SU-DHL-6 (cell line): ENCODE results near the gene NFIX.

Experiments
- H2AFZ ChIP-seq: fragments of 200-600 bp; sonication (generic); 2 replicates; pipeline ENCODE4 v1.6.1; 2014; ENCODE audit warnings: low read depth, mild to moderate bottlenecking, moderate library complexity, mixed read lengths, antibody characterized with exemption, low read length; ENCODE audit not compliant: severe bottlenecking
- H3F3A ChIP-seq: fragments of 200-600 bp; shearing (Covaris generic); 2 replicates; pipeline ENCODE4 v1.6.0; 2016; ENCODE audit warnings: antibody characterized with exemption, mild to moderate bottlenecking; ENCODE audit not compliant: insufficient read depth
- H3K27ac ChIP-seq: fragments of 200-600 bp; sonication (generic); 2 replicates; pipeline ENCODE4 v1.5.1; 2016; ENCODE audit warnings: low read depth, mild to moderate bottlenecking, low read length, moderate library complexity, mixed read lengths
- H3K27me3 ChIP-seq: fragments of 200-600 bp; sonication (generic), shearing (Covaris generic); 2 replicates; pipeline ENCODE4 v1.6.0; 2014; ENCODE audit warnings: mild to moderate bottlenecking, low read length
- H3K36me3 ChIP-seq: fragments of 200-600 bp; sonication (generic); 2 replicates; pipeline ENCODE4 v1.6.1; 2014; ENCODE audit warnings: mild to moderate bottlenecking, low read length, mixed read lengths
- H3K4me2 ChIP-seq: fragments of 300-600, 200-600 bp; shearing (Covaris generic), sonication (generic); 2 replicates; pipeline ENCODE4 v1.6.0; 2014; ENCODE audit warnings: low read length, low read depth, mild to moderate bottlenecking; ENCODE audit not compliant: poor library complexity, severe bottlenecking
- H3K4me3 ChIP-seq: fragments of 200-600 bp; sonication (generic); 2 replicates; pipeline ENCODE4 v1.5.1; 2014; ENCODE audit warnings: antibody characterized with exemption, low read length, mild to moderate bottlenecking, mixed read lengths; ENCODE audit not compliant: insufficient read depth, poor library complexity, severe bottlenecking
- H3K79me2 ChIP-seq: fragments of 200-600 bp; sonication (generic); 2 replicates; pipeline ENCODE4 v1.6.1; 2014; ENCODE audit warnings: mild to moderate bottlenecking, low read length, moderate library complexity; ENCODE audit not compliant: insufficient read depth
- H3K9ac ChIP-seq: fragments of 200-600 bp; sonication (generic); 2 replicates; pipeline ENCODE4 v1.7.0; 2014; ENCODE audit warnings: mild to moderate bottlenecking, low read length
- H3K9me2 ChIP-seq: fragments of 200-600 bp; sonication (generic); replicated peaks from 2 replicates; pipeline ENCODE4 v1.6.1; 2014; ENCODE audit warnings: low read length; ENCODE audit not compliant: insufficient read depth
- H3K9me3 ChIP-seq: fragments of 200-600 bp; sonication (generic); 2 replicates; pipeline ENCODE4 v1.6.1; 2014; ENCODE audit warnings: low read length, mixed read lengths; ENCODE audit not compliant: insufficient read depth
- H4K20me1 ChIP-seq: fragments of 200-600 bp; sonication (generic); 2 replicates; pipeline ENCODE4 v1.6.1; 2014; ENCODE audit warnings: low read depth, mild to moderate bottlenecking, antibody characterized with exemption, low read length, moderate library complexity, mixed read lengths
- EZH2phosphoT487 ChIP-seq: fragments of 200-600 bp; sonication (generic), shearing (Covaris generic); conservative IDR thresholded peaks from 2 replicates; pipeline ENCODE4 v1.6.1; 2018; ENCODE audit warnings: mild to moderate bottlenecking, antibody characterized with exemption, low read length, moderate library complexity, mixed read lengths
- TF ChIP-seq, protein P1 (sequence below): fragments of 200-600 bp; sonication (generic); IDR thresholded peaks from one replicate; pipeline ENCODE4 v1.5.1; 2017; ENCODE audit warnings: antibody characterized with exemption, mild to moderate bottlenecking, low read length, moderate library complexity; ENCODE audit not compliant: insufficient read depth, poor library complexity, severe bottlenecking

Gene NFIX

DNA sequence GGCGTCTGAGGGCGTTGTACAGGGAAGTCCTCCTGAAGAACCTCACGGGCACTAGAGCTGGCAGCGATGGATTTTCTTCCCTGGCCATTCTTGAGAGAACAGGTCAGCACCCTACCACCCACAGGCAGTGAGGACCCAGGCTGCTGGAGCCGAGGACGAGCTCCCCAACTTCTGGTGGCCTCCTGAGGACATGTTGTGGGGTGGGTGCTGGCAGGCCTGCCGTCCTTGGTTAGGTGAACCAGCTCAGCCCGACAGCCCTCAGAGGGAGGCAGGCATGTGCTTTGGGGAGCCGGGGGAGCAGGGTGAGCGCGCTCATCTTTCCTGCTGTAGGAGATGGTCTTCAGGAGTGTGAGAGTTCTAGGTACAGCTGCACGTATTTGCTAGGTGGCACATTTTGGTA is 92.0 kb downstream of the NFIX start:
- no peak for TF ChIP-seq EZH2phosphoT487
- TF ChIP-seq, protein P1, sequence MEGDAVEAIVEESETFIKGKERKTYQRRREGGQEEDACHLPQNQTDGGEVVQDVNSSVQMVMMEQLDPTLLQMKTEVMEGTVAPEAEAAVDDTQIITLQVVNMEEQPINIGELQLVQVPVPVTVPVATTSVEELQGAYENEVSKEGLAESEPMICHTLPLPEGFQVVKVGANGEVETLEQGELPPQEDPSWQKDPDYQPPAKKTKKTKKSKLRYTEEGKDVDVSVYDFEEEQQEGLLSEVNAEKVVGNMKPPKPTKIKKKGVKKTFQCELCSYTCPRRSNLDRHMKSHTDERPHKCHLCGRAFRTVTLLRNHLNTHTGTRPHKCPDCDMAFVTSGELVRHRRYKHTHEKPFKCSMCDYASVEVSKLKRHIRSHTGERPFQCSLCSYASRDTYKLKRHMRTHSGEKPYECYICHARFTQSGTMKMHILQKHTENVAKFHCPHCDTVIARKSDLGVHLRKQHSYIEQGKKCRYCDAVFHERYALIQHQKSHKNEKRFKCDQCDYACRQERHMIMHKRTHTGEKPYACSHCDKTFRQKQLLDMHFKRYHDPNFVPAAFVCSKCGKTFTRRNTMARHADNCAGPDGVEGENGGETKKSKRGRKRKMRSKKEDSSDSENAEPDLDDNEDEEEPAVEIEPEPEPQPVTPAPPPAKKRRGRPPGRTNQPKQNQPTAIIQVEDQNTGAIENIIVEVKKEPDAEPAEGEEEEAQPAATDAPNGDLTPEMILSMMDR: no peak
- H3K4me2 ChIP-seq: no peak overlapping the region
- no peak overlapping the region for H3K9ac ChIP-seq

GRCh38 chr19:13087795-13088537 is 92.7 kb downstream of the NFIX start:
- H3K9me3 ChIP-seq: no peaks in the 10 kb centered on the region
- TF ChIP-seq EZH2phosphoT487: no peak
- TF ChIP-seq, protein P1: no peak
- H2AFZ ChIP-seq: no peak overlapping the region
- H3K9ac ChIP-seq: no peak overlapping the region
- no peaks in the 10 kb centered on the region for H3K79me2 ChIP-seq
- H3F3A ChIP-seq: no peaks in the 10 kb centered on the region
- H3K9me2 ChIP-seq: no peaks in the 10 kb centered on the region
- no peak overlapping the region for H3K4me3 ChIP-seq
- no peaks in the 10 kb centered on the region for H3K36me3 ChIP-seq
- H3K4me2 ChIP-seq: no peak overlapping the region
- H4K20me1 ChIP-seq: no peaks in the 10 kb centered on the region
- no peaks in the 10 kb centered on the region for H3K27me3 ChIP-seq
- H3K27ac ChIP-seq: no peak overlapping the region

More for the DNA sequence above, 92.0 kb downstream of the NFIX start:
- H3K36me3 ChIP-seq: no peaks in the 10 kb centered on the region
- no peaks in the 10 kb centered on the region for H3K9me2 ChIP-seq
- no peak overlapping the region for H3K27ac ChIP-seq
- no peaks in the 10 kb centered on the region for H3K9me3 ChIP-seq
- no peak overlapping the region for H2AFZ ChIP-seq
- H3K79me2 ChIP-seq: no peaks in the 10 kb centered on the region
- no peaks in the 10 kb centered on the region for H4K20me1 ChIP-seq
- no peak overlapping the region for H3K4me3 ChIP-seq
- H3F3A ChIP-seq: no peaks in the 10 kb centered on the region
- H3K27me3 ChIP-seq: no peaks in the 10 kb centered on the region

DNA sequence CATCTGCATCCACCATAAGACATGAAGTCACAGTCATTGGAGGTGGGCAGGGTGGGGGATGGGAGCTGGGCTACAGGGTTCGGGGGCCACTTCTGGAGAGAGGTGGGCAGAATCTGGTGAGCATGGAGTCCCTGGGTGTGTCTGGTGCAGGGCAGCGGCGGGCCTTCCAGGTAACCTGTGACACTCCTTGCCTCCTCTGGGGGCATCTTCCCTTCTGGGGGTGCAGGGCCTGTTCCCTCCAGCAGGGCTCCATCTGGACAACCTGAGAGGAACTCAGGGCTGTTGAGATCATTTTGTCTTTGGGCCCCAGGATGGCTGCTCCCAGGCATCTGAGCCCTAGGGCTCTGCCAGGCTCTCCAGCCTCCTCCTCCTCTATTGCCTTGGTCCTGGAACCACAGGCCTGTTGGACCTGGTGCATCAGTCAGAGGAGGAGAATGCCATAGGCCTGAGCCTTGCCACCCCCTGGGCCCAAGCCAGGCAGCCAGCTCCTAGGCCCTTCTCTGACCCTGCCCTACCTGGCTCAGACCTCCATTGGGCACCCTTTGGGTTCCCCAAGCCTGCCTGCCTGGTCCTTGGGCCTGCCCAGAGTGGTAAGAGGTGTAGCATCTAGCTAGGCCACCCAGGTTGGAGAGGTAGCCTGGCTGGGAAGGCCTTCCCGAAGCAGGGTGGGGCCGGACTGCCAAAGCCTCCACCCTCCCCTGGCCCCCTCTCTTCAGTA is 94.0 kb downstream of the NFIX start:
- Histone ChIP-seq H4K20me1 (no peaks in the 10 kb centered on the region), H3K9me2 (no peaks in the 10 kb centered on the region), H3K36me3 (no peaks in the 10 kb centered on the region), H3K27ac (no peak overlapping the region), H3K9me3 (no peaks in the 10 kb centered on the region), H3K27me3 (no peaks in the 10 kb centered on the region), H3K9ac (no peak overlapping the region), H2AFZ (no peak overlapping the region), H3K4me3 (no peak overlapping the region), H3K79me2 (no peaks in the 10 kb centered on the region), H3K4me2 (no peak overlapping the region), H3F3A (no peaks in the 10 kb centered on the region)
- TF ChIP-seq, protein P1: no peak
- TF ChIP-seq EZH2phosphoT487: no peak
